RWPE2 (cell line): ENCODE results near the gene CCL23.

Source experiments
- ATAC-seq: fragments of 200-7000 bp; cut with Tn5 transposase; 3 replicates; pipeline ENCODE4 v1.9.1; 2021; ENCODE audit warnings: low read depth
- DNase-seq: peaks from one replicate; pipeline ENCODE4 v3.0.0-alpha.2; 2020; ENCODE audit warnings: low spot score
- H3K27ac ChIP-seq: fragments of 450-650 bp; 2 replicates; pipeline ENCODE4 v1.5.1; 2017; ENCODE audit warnings: mild to moderate bottlenecking; ENCODE audit not compliant: poor library complexity, severe bottlenecking
- H3K27me3 ChIP-seq: fragments of 250-450 bp; sonication (Bioruptor Pico); 2 replicates; pipeline ENCODE4 v1.5.1; 2021; ENCODE audit warnings: mild to moderate bottlenecking, moderate library complexity; ENCODE audit not compliant: insufficient read depth, poor library complexity, severe bottlenecking
- H3K36me3 ChIP-seq: fragments of 250-450 bp; sonication (Bioruptor Pico); 2 replicates; pipeline ENCODE4 v1.5.1; 2020; ENCODE audit warnings: low read depth, mild to moderate bottlenecking, moderate library complexity
- H3K4me1 ChIP-seq: fragments of 250-450 bp; sonication (Bioruptor Pico); 2 replicates; pipeline ENCODE4 v1.5.1; 2021; ENCODE audit warnings: mild to moderate bottlenecking, moderate library complexity; ENCODE audit not compliant: insufficient read depth, poor library complexity, severe bottlenecking
- H3K4me3 ChIP-seq: fragments of 250-450 bp; sonication (Bioruptor Pico); 2 replicates; pipeline ENCODE4 v1.5.1; 2021; ENCODE audit warnings: mild to moderate bottlenecking, moderate library complexity; ENCODE audit not compliant: severe bottlenecking
- H3K9me3 ChIP-seq: fragments of 250-450 bp; sonication (Bioruptor Pico); 2 replicates; pipeline ENCODE4 v1.5.1; 2021; ENCODE audit warnings: mild to moderate bottlenecking, moderate library complexity; ENCODE audit not compliant: severe bottlenecking
- CTCF ChIP-seq: fragments of 450-650 bp; IDR thresholded peaks from one replicate; pipeline ENCODE4 v1.5.1; 2017; ENCODE audit warnings: mild to moderate bottlenecking, moderate library complexity; ENCODE audit not compliant: poor library complexity, severe bottlenecking

CCL23 gene

DNA sequence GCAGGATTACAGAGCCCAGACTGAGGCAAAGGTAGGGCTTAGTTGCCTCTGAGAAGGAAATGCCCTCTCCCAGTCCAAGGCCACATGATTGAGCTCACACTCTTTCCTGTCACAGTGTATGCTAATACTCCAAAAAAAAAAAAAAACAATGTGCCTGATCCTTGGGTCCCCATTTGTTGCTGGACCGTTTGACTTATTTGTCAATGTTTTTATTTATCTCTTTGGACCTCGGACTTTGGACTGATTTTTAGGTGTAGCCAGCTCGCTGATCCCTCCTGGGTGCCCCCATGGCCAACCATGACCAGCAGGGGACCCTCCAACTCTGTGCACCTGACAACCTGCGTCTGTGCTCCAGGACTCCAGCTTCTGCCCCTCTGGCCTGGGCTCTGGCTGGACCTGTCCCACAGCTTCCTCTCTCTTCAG is 35.9 kb downstream of the CCL23 start:
- no peak for TF ChIP-seq CTCF
- Histone ChIP-seq H3K36me3 (no peaks in the 10 kb centered on the region), H3K27ac (no peak overlapping the region), H3K9me3 (no peaks in the 10 kb centered on the region), H3K4me3 (no peak overlapping the region), H3K27me3 (no peaks in the 10 kb centered on the region), H3K4me1 (no peaks in the 10 kb centered on the region)
- ATAC-seq (no peak), DNase-seq (no peak)

DNA sequence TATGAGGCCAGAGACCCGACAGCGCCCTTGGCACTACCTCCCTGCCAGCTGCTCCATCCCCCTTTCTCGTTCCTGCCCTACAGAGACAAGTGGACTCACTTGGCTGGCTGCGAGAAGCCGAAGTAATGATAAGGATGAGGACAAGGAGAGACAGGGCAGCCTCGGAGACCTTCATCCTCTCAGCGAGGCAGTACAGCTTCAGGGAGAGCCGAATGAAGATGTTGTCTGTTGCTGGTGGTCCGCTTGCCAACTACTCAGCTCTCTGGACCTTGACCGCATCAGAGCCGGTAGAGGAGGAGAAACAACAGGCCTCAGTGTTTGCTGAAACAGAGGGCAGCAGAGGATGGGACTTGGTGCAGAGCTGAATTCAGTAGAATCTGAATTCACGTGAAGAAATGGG is 36.5 kb downstream of the CCL23 start, which contains the start of gene CCL16:
Gene CCL16, minus strand, starts transcription at position 252 of the 400 bp plus-strand sequence. Its CDS starts 77 bp downstream, at position 175.
- no peaks in the 10 kb centered on the region for H3K9me3 ChIP-seq
- H3K27ac ChIP-seq = no peak within 1 kb of the TSS
- H3K36me3 ChIP-seq = no peaks in the 10 kb centered on the region
- no peaks in the 10 kb centered on the region for H3K4me1 ChIP-seq
- H3K27me3 ChIP-seq = no peaks in the 10 kb centered on the region
- H3K4me3 ChIP-seq = no peak within 1 kb of the TSS
- no peak for TF ChIP-seq CTCF
- DNase-seq (no peak), ATAC-seq (no peak)

GRCh38 chr17:35978346-35978745 is 39.4 kb downstream of the CCL23 start:
- H3K27ac ChIP-seq = no peak overlapping the region
- no peaks in the 10 kb centered on the region for H3K27me3 ChIP-seq
- H3K9me3 ChIP-seq = peaks cover 3% of the 10 kb centered on the region
- H3K4me3 ChIP-seq = no peak overlapping the region
- peaks cover 8% of the 10 kb centered on the region for H3K4me1 ChIP-seq
- ATAC-seq = no peak
- no peak for DNase-seq
- no peak for TF ChIP-seq CTCF
- H3K36me3 ChIP-seq = no peaks in the 10 kb centered on the region

DNA sequence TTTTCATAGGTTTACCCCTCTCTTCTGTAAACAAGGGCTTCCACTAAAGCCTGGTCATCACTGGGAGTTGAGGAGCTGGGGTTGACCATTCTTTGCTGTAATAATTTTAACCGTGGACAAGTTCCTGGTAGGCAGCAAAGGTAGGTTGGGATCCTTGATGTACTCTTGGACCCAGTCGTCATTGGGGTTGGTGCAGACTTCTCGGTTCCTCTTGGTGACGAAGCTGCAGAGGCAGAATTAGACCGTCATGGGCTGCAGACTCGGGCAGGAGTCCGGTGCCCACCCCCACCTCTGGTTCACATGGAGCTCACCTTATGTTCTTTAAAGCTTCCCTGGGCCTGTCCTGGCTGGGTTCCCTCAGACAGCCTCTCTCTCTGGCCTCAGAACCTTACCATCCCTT is 40.3 kb downstream of the CCL23 start:
- Histone ChIP-seq H3K4me3 (no peak overlapping the region), H3K9me3 (peaks cover 3% of the 10 kb centered on the region), H3K4me1 (peaks cover 11% of the 10 kb centered on the region), H3K27ac (no peak overlapping the region), H3K27me3 (no peaks in the 10 kb centered on the region), H3K36me3 (no peaks in the 10 kb centered on the region)
- DNase-seq = no peak
- ATAC-seq = no peak
- TF ChIP-seq CTCF = no peak

DNA sequence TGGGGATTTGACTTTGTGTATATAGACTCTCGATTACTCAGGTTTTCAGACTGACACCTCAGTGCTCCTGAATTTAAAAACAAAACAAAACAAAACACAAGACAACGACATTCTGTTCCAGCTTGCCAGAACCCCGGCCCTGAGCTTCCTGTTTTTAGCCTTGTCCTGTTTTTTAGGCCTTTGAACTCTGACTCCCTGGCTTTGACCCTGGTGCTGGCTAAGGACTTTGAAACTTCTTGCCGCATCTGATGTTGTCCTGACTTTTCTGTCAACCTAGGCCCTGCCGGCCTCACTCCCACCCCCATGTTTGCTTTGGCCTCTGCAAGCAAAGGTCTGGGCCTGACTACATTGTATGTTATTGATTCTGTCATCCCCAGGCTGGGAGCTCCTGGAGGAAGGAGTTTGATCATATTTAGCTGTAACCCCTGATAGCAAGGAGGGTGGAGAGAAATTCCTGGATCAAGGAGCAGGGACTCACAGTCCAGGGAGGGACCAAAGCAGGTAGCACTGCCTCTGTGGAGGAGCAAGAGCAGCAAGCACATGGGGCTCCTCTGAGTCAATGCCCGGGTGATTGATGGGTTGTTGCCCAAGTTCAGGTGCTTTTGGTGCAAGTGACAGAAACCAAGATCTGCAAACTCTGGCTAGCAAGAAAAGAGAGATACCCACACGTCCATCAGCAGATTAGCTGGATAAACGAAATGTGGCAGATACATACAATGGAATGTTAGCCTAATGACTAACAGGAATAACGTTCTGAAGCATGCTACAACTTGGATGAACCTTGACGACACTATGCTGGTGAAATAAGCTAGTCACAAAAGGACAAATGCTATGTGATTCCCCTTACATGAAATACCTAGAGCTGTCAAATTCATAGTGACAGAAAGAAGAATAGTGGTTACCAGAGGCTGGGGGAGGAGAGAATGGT is 44.2 kb downstream of the CCL23 start:
- Histone ChIP-seq H3K27me3 (no peaks in the 10 kb centered on the region), H3K9me3 (peaks cover 3% of the 10 kb centered on the region), H3K27ac (peak overlapping the region; percentile 13), H3K36me3 (no peaks in the 10 kb centered on the region), H3K4me1 (peaks cover 11% of the 10 kb centered on the region), H3K4me3 (no peak overlapping the region)
- DNase-seq (no peak), ATAC-seq (peak; percentile 86)
- no peak for TF ChIP-seq CTCF
